ENCODE measurements around the gene HOXB5.

HOXB5 gene

GRCh38 chr17:48571826-48572417 is 21.7 kb downstream of the HOXB5 start:
- no peak for DNase-seq (ENCODE audit: low spot score)

- DNase-seq (ENCODE audit: low spot score), result no peak
Observed at GRCh38 chr17:48571024-48571818, 22.4 kb downstream of the HOXB5 start.

GRCh38 chr17:48570325-48571023 is 23.1 kb downstream of the HOXB5 start:
- no peak for DNase-seq (ENCODE audit: low spot score)

GRCh38 chr17:48569674-48570324 is 23.8 kb downstream of the HOXB5 start:
- DNase-seq (ENCODE audit: low spot score), result no peak

- no peak for DNase-seq (ENCODE audit: low spot score)
Observed at GRCh38 chr17:48569240-48569582, 24.4 kb downstream of the HOXB5 start.

GRCh38 chr17:48568499-48569239 is 24.9 kb downstream of the HOXB5 start:
- no peak for DNase-seq (ENCODE audit: low spot score)

GRCh38 chr17:48567646-48568354 is 25.8 kb downstream of the HOXB5 start:
- DNase-seq (ENCODE audit: low spot score), result no peak

GRCh38 chr17:48567209-48567608 is 26.4 kb downstream of the HOXB5 start:
- DNase-seq (ENCODE audit: low spot score), result no peak

- DNase-seq (ENCODE audit: low spot score), result no peak
Observed at GRCh38 chr17:48566717-48567116, 26.9 kb downstream of the HOXB5 start.

GRCh38 chr17:48565925-48566710 is 27.5 kb downstream of the HOXB5 start:
- DNase-seq (ENCODE audit: low spot score), result no peak

- no peak for DNase-seq (ENCODE audit: low spot score)
Observed at GRCh38 chr17:48565022-48565554, 28.5 kb downstream of the HOXB5 start.

- no peak for DNase-seq (ENCODE audit: low spot score)
Observed at GRCh38 chr17:48564188-48565021, 29.2 kb downstream of the HOXB5 start.

- DNase-seq (ENCODE audit: low spot score), result no peak
Observed at GRCh38 chr17:48563867-48564187, 29.8 kb downstream of the HOXB5 start.

- no peak for DNase-seq (ENCODE audit: low spot score)
Observed at GRCh38 chr17:48563385-48563838, 30.2 kb downstream of the HOXB5 start.

GRCh38 chr17:48562934-48563333 is 30.6 kb downstream of the HOXB5 start:
- DNase-seq (ENCODE audit: low spot score), result no peak

GRCh38 chr17:48561884-48562810 is 31.4 kb downstream of the HOXB5 start:
- DNase-seq (ENCODE audit: low spot score), result no peak

GRCh38 chr17:48559840-48560817 is 33.5 kb downstream of the HOXB5 start:
- DNase-seq (ENCODE audit: low spot score), result no peak
